ENCODE results near the gene ATE1. TPM values are rescaled to one million over a fixed set of nuclear protein-coding genes. Genes with fewer than 3 reads are reported as not detected.

ATE1 gene
- total RNA-seq, 1 experiment from 2014 or later: 18.7 TPM

- no peak overlapping the region for H3K27ac Mint-ChIP-seq (ENCODE audit: unreplicated experiment)
- H3K36me3 Mint-ChIP-seq (ENCODE audit: insufficient read depth, unreplicated experiment): no peaks in the 10 kb centered on the region
- intact Hi-C loops (cut with micrococcal nuclease; ENCODE audit: unreplicated experiment): no loop called here
- H3K27me3 Mint-ChIP-seq (ENCODE audit: unreplicated experiment): no peaks in the 10 kb centered on the region
- no peak for TF ChIP-seq CTCF (IDR thresholded peaks at IDR 0.05; ENCODE audit: unreplicated experiment)
- BruUV-seq (replicated peaks): no TSS peak
- no peak for DNase-seq
- no peaks in the 10 kb centered on the region for H3K9me3 Mint-ChIP-seq (ENCODE audit: low read depth, unreplicated experiment)
- no peaks in the 10 kb centered on the region for H3K4me1 Mint-ChIP-seq (ENCODE audit: low read depth, unreplicated experiment)
- H3K4me3 Mint-ChIP-seq (ENCODE audit: low read depth, unreplicated experiment): no peak overlapping the region
- CTCF ChIA-PET: no interaction called here
These were observed 72.9 kb downstream of the ATE1 start for GRCh38 chr10:121854809-121855445.

DNA sequence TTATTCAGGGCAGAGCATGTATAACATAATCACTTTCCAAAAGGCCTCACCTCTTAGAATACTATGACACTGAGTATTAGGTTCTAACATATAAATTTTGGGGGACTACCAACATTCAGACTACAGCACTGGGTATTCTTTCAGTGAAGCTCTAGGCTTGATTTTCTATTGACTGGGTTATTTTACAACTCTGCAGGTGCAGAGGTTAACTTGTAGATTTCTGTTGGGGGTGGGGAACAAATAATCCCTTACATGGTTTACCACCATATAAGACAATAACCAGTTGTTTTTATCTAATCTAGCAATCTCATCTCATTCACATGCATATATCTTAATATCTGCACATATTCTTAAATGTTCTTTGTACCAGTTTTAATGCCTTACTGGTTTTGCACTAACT lies 73.9 kb downstream of the ATE1 start:
- intact Hi-C loops (cut with micrococcal nuclease; ENCODE audit: unreplicated experiment): no loop called here
- BruUV-seq (replicated peaks): no TSS peak
- no peak overlapping the region for H3K27ac Mint-ChIP-seq (ENCODE audit: unreplicated experiment)
- no peaks in the 10 kb centered on the region for H3K27me3 Mint-ChIP-seq (ENCODE audit: unreplicated experiment)
- DNase-seq: no peak
- no peaks in the 10 kb centered on the region for H3K36me3 Mint-ChIP-seq (ENCODE audit: insufficient read depth, unreplicated experiment)
- CTCF ChIA-PET: no interaction called here
- H3K9me3 Mint-ChIP-seq (ENCODE audit: low read depth, unreplicated experiment): no peaks in the 10 kb centered on the region
- no peaks in the 10 kb centered on the region for H3K4me1 Mint-ChIP-seq (ENCODE audit: low read depth, unreplicated experiment)
- TF ChIP-seq CTCF (IDR thresholded peaks at IDR 0.05; ENCODE audit: unreplicated experiment): no peak
- H3K4me3 Mint-ChIP-seq (ENCODE audit: low read depth, unreplicated experiment): no peak overlapping the region

- TF ChIP-seq CTCF (IDR thresholded peaks at IDR 0.05; ENCODE audit: unreplicated experiment): no peak
- CTCF ChIA-PET: no interaction called here
- BruUV-seq (replicated peaks): no TSS peak
- no peak for DNase-seq
- intact Hi-C loops (cut with micrococcal nuclease; ENCODE audit: unreplicated experiment): no loop called here
- Mint-ChIP-seq H3K4me3 (ENCODE audit: low read depth, unreplicated experiment) (no peak overlapping the region), H3K27ac (ENCODE audit: unreplicated experiment) (no peak overlapping the region), H3K36me3 (ENCODE audit: insufficient read depth, unreplicated experiment) (no peaks in the 10 kb centered on the region), H3K9me3 (ENCODE audit: low read depth, unreplicated experiment) (no peaks in the 10 kb centered on the region), H3K27me3 (ENCODE audit: unreplicated experiment) (no peaks in the 10 kb centered on the region), H3K4me1 (ENCODE audit: low read depth, unreplicated experiment) (no peaks in the 10 kb centered on the region)
These were observed 76.0 kb downstream of the ATE1 start for GRCh38 chr10:121851786-121852185.

DNA sequence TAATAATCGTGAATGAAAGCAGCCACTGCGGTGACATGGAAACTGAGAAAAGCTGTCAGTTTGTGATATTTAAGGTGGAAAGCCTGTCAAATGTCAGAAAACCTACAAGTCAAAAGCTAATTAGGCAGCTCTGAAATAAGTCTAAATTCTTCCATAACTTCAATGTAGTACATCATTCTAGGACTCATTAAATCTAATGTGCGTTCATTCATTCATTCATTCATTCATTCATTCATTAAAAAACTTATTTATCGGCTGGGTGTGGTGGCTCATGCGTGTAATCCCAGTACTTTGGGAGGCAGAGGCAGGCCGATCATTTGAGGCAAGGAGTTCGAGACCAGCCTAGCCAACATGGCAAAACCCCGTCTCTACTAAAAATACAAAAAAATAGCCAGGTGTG lies 79.7 kb downstream of the ATE1 start:
- TF ChIP-seq CTCF (IDR thresholded peaks at IDR 0.05; ENCODE audit: unreplicated experiment): no peak
- intact Hi-C loops (cut with micrococcal nuclease; ENCODE audit: unreplicated experiment): no loop called here
- DNase-seq: no peak
- no peak overlapping the region for H3K4me3 Mint-ChIP-seq (ENCODE audit: low read depth, unreplicated experiment)
- H3K27me3 Mint-ChIP-seq (ENCODE audit: unreplicated experiment): no peaks in the 10 kb centered on the region
- no peaks in the 10 kb centered on the region for H3K9me3 Mint-ChIP-seq (ENCODE audit: low read depth, unreplicated experiment)
- no peaks in the 10 kb centered on the region for H3K36me3 Mint-ChIP-seq (ENCODE audit: insufficient read depth, unreplicated experiment)
- H3K27ac Mint-ChIP-seq (ENCODE audit: unreplicated experiment): no peak overlapping the region
- BruUV-seq (replicated peaks): no TSS peak
- CTCF ChIA-PET: no interaction called here
- no peaks in the 10 kb centered on the region for H3K4me1 Mint-ChIP-seq (ENCODE audit: low read depth, unreplicated experiment)

All from Calu3 (cell line).